ENCODE results near the gene INVS. TPM values are rescaled to one million over a fixed set of nuclear protein-coding genes. Genes with fewer than 3 reads are reported as not detected.

The INVS gene
- total and polyA plus RNA-seq, 2 of the 13 experiments (the other 11 are each of a cell fraction or from before 2014, with no cell fraction given) = 11.3 to 16.3 TPM

GRCh38 chr9:100294806-100295205, 195.8 kb downstream of the INVS start:
- BruUV-seq (replicated peaks) = no TSS peak

GRCh38 chr9:100295240-100295639, 196.2 kb downstream of the INVS start:
- Histone ChIP-seq H3K36me3 (replicated peaks in 1 of 2; ENCODE audit: control insufficient read depth in 1 of 2, insufficient read depth in 2 of 2, low read length in 2 of 2) (peaks cover 20 to 78% of the 10 kb centered on the region in 2 experiments), H3K4me3 (replicated peaks in 1 of 3; ENCODE audit: insufficient read depth in 1 of 3, low read depth in 2 of 3, low read length in 3 of 3) (no peak overlapping the region), H3K9ac (ENCODE audit: insufficient read depth, low read depth, low read length) (no peak overlapping the region), H3K9me3 (ENCODE audit: low read length) (no peaks in the 10 kb centered on the region), H2AFZ (ENCODE audit: low read length) (no peak overlapping the region), H3K27ac (ENCODE audit: extremely low read length, insufficient read depth, low read length) (no peak overlapping the region), H3K27me3 (ENCODE audit: control insufficient read depth in 1 of 2, insufficient read depth in 2 of 2, low read length in 2 of 2) (no peaks in the 10 kb centered on the region), H3K4me2 (ENCODE audit: low read depth, low read length) (no peak overlapping the region), H3K4me1 (ENCODE audit: insufficient read depth, low read length) (peaks cover 34% of the 10 kb centered on the region), H3K79me2 (ENCODE audit: insufficient read depth, low read length) (no peaks in the 10 kb centered on the region), H4K20me1 (ENCODE audit: insufficient read depth, low read length) (peaks cover 6% of the 10 kb centered on the region; the same call in 1 of the 2 replicates)
- DNase-seq (ENCODE audit: low spot score) (no peak), FAIRE-seq (no peak), ATAC-seq (peak; percentile 73)
- WGBS (ENCODE audit: low lambda C conversion rate) = 76% methylated on average over 2 of the region's 2 CpGs
- POLR2A ChIA-PET = no interaction called here
- intact Hi-C loops (cut with micrococcal nuclease; ENCODE audit: unreplicated experiment) (no loop called here), in situ Hi-C loops (cut with HindIII; ENCODE audit: extremely low pct_ligation_motif_present, low pct_unique_long_range_greater_than_20kb) (no loop called here)
- no TSS peak for BruUV-seq (replicated peaks)
- CTCF ChIA-PET (ENCODE audit: low intra/inter-chr PET ratio, low total read pairs) = no interaction called here
- TF ChIP-seq CEBPZ (IDR thresholded peaks at IDR 0.05; ENCODE audit: low read length) (no peak), SOX6 (IDR thresholded peaks at IDR 0.05) (no peak), SOX6 (CRISPR knock-in tag; IDR thresholded peaks at IDR 0.05) (peak; percentile 55; the same call in 1 of the 2 replicates), CEBPG (CRISPR knock-in tag; IDR thresholded peaks at IDR 0.05) (peak; percentile 52; the same call in 1 of the 2 replicates), ZBTB34 (CRISPR knock-in tag; IDR thresholded peaks at IDR 0.05) (no peak), ZNF768 (CRISPR knock-in tag; IDR thresholded peaks at IDR 0.05) (no peak), ZNF83 (CRISPR knock-in tag; IDR thresholded peaks at IDR 0.05; ENCODE audit: borderline replicate concordance) (no peak), KLF15 (CRISPR knock-in tag; IDR thresholded peaks at IDR 0.05; ENCODE audit: borderline replicate concordance) (no peak), SNAI1 (CRISPR knock-in tag; IDR thresholded peaks at IDR 0.05; ENCODE audit: borderline replicate concordance) (no peak), NAIF1 (CRISPR knock-in tag; IDR thresholded peaks at IDR 0.05; ENCODE audit: borderline replicate concordance) (no peak), ZNF329 (CRISPR knock-in tag; IDR thresholded peaks at IDR 0.05; ENCODE audit: low read depth) (no peak)

More at GRCh38 chr9:100294806-100295205, 195.8 kb downstream of the INVS start:
- Histone ChIP-seq H3K9me3 (ENCODE audit: low read length) (no peaks in the 10 kb centered on the region), H3K79me2 (ENCODE audit: insufficient read depth, low read length) (no peaks in the 10 kb centered on the region), H4K20me1 (ENCODE audit: insufficient read depth, low read length) (peaks cover 6% of the 10 kb centered on the region; the same call in 1 of the 2 replicates), H3K9ac (ENCODE audit: insufficient read depth, low read depth, low read length) (no peak overlapping the region), H3K4me2 (ENCODE audit: low read depth, low read length) (no peak overlapping the region), H3K4me3 (replicated peaks in 1 of 3; ENCODE audit: insufficient read depth in 1 of 3, low read depth in 2 of 3, low read length in 3 of 3) (no peak overlapping the region), H3K27ac (ENCODE audit: extremely low read length, insufficient read depth, low read length) (no peak overlapping the region), H3K36me3 (replicated peaks in 1 of 2; ENCODE audit: control insufficient read depth in 1 of 2, insufficient read depth in 2 of 2, low read length in 2 of 2) (peaks cover 20 to 80% of the 10 kb centered on the region in 2 experiments), H3K27me3 (ENCODE audit: control insufficient read depth in 1 of 2, insufficient read depth in 2 of 2, low read length in 2 of 2) (no peaks in the 10 kb centered on the region), H3K4me1 (ENCODE audit: insufficient read depth, low read length) (peaks cover 34% of the 10 kb centered on the region), H2AFZ (ENCODE audit: low read length) (no peak overlapping the region)
- POLR2A ChIA-PET = no interaction called here
- CTCF ChIA-PET (ENCODE audit: low intra/inter-chr PET ratio, low total read pairs) = no interaction called here
- intact Hi-C loops (cut with micrococcal nuclease; ENCODE audit: unreplicated experiment) (no loop called here), in situ Hi-C loops (cut with HindIII; ENCODE audit: extremely low pct_ligation_motif_present, low pct_unique_long_range_greater_than_20kb) (no loop called here)
- DNase-seq (ENCODE audit: low spot score) (no peak), FAIRE-seq (no peak), ATAC-seq (no peak)
- no peak for TF ChIP-seq ELF1 (CRISPR knock-in tag; IDR thresholded peaks at IDR 0.05)
- no peak for TF ChIP-seq ZNF557 (CRISPR knock-in tag; IDR thresholded peaks at IDR 0.05)
- TF ChIP-seq U2AF1 (optimal IDR thresholded peaks at IDR 0.05; ENCODE audit: low read depth, low read length) = no peak
- TF ChIP-seq FOSL1 (CRISPR knock-in tag; IDR thresholded peaks at IDR 0.05; ENCODE audit: borderline replicate concordance) = no peak
- WGBS (ENCODE audit: low lambda C conversion rate) = 100% methylated on average over 2 of the region's 6 CpGs

All from HepG2 (cell line).